Neural progenitor cell (in vitro differentiated cells): ENCODE measurements around the gene DRC1. TPM values are rescaled to one million over a fixed set of nuclear protein-coding genes. Genes with fewer than 3 reads are reported as not detected.

Experiments used
- DNase-seq: peaks from one replicate; pipeline ENCODE4 v3.0.0-alpha.2; 2016; ENCODE audit warnings: low spot score
- H2AFZ ChIP-seq: fragments of 200-600 bp; sonication (generic); replicated peaks from 2 replicates; pipeline ENCODE4 v1.6.1; 2016; ENCODE audit warnings: antibody characterized with exemption
- H3F3A ChIP-seq: fragments of 200-600 bp; sonication (generic); 2 replicates; pipeline ENCODE4 v1.6.1; 2016; ENCODE audit warnings: antibody characterized with exemption, low read depth
- H3K27ac ChIP-seq: fragments of 200-600 bp; sonication (generic); 2 replicates; pipeline ENCODE4 v1.5.1; 2016; ENCODE audit warnings: mild to moderate bottlenecking
- H3K27me3 ChIP-seq: fragments of 200-600 bp; sonication (generic); 2 replicates; pipeline ENCODE4 v1.6.1; 2016; ENCODE audit warnings: mild to moderate bottlenecking, moderate library complexity
- H3K36me3 ChIP-seq: fragments of 200-600 bp; sonication (generic); 2 replicates; pipeline ENCODE4 v1.5.1; 2016
- H3K4me1 ChIP-seq: fragments of 200-600 bp; sonication (generic); 2 replicates; pipeline ENCODE4 v1.6.1; 2016; ENCODE audit warnings: mixed run types
- H3K4me2 ChIP-seq: fragments of 200-600 bp; sonication (generic); 2 replicates; pipeline ENCODE4 v1.6.1; 2016
- H3K4me3 ChIP-seq: fragments of 200-600 bp; sonication (generic); 2 replicates; pipeline ENCODE4 v1.5.1; 2016
- H3K79me2 ChIP-seq: fragments of 200-600 bp; sonication (generic); 2 replicates; pipeline ENCODE4 v1.6.1; 2016; ENCODE audit warnings: low read depth
- H3K9ac ChIP-seq: fragments of 200-600 bp; sonication (generic); 2 replicates; pipeline ENCODE4 v1.6.1; 2016
- H3K9me3 ChIP-seq: fragments of 200-600 bp; sonication (generic); 2 replicates; pipeline ENCODE4 v1.5.1; 2016; ENCODE audit warnings: low read depth
- H4K20me1 ChIP-seq: fragments of 200-600 bp; sonication (generic); 2 replicates; pipeline ENCODE4 v1.6.1; 2016; ENCODE audit warnings: low read depth
- H3K27ac Mint-ChIP-seq: 3 replicates; pipeline ENCODE4 v1.8.0; 2021; ENCODE audit warnings: mixed read lengths
- H3K27me3 Mint-ChIP-seq: 2 replicates; pipeline ENCODE4 v1.8.0; 2022; ENCODE audit warnings: low read depth, mild to moderate bottlenecking, inconsistent platforms, moderate library complexity, mixed read lengths; ENCODE audit not compliant: insufficient read depth
- H3K36me3 Mint-ChIP-seq: 3 replicates; pipeline ENCODE4 v1.8.0; 2021; ENCODE audit warnings: mixed read lengths
- H3K4me1 Mint-ChIP-seq: 3 replicates; pipeline ENCODE4 v1.8.0; 2021; ENCODE audit warnings: mixed read lengths
- H3K4me3 Mint-ChIP-seq: 3 replicates; pipeline ENCODE4 v1.8.0; 2021; ENCODE audit warnings: mild to moderate bottlenecking, moderate library complexity, mixed read lengths
- H3K9me3 Mint-ChIP-seq: 3 replicates; pipeline ENCODE4 v1.8.0; 2020; ENCODE audit warnings: mixed read lengths
- CTCF ChIP-seq: fragments of 200-600 bp; sonication (generic); IDR thresholded peaks from 2 replicates; pipeline ENCODE4 v1.5.1; 2017; ENCODE audit warnings: antibody characterized with exemption, mild to moderate bottlenecking
- EZH2 ChIP-seq: fragments of 200-600 bp; sonication (generic); IDR thresholded peaks from 2 replicates; pipeline ENCODE4 v1.6.1; 2017; ENCODE audit warnings: antibody characterized with exemption, mild to moderate bottlenecking, moderate library complexity
- EZH2phosphoT487 ChIP-seq: fragments of 200-600 bp; sonication (generic); IDR thresholded peaks from 2 replicates; pipeline ENCODE4 v1.6.1; 2017; ENCODE audit warnings: antibody characterized with exemption
- total RNA-seq: library from RNA; depleted of rRNA; stranded (reverse); fragments of >200 nt; gene quantifications from 2 replicates; pipeline ENCODE4 v1.2.3, GENCODE V29; 2015; ENCODE audit warnings: low replicate concordance

Gene DRC1
- total RNA-seq, 1 donor from 2014 or later, result not detected

GRCh38 chr2:26438526-26438925 is 36.8 kb downstream of the DRC1 start:
- DNase-seq, result no peak
- no peaks in the 10 kb centered on the region for H3K36me3 ChIP-seq
- H3K27ac Mint-ChIP-seq, result no peak overlapping the region
- no peak overlapping the region for H3K4me3 Mint-ChIP-seq
- H3K9me3 Mint-ChIP-seq, result peaks cover 2% of the 10 kb centered on the region
- no peak overlapping the region for H3K4me2 ChIP-seq
- no peaks in the 10 kb centered on the region for H4K20me1 ChIP-seq
- no peak overlapping the region for H3K27ac ChIP-seq
- no peaks in the 10 kb centered on the region for H3F3A ChIP-seq
- H3K36me3 Mint-ChIP-seq, result peaks cover 5% of the 10 kb centered on the region
- TF ChIP-seq EZH2 (no peak), EZH2phosphoT487 (no peak), CTCF (no peak)
- no peaks in the 10 kb centered on the region for H3K27me3 ChIP-seq
- no peak overlapping the region for H3K4me3 ChIP-seq
- H3K27me3 Mint-ChIP-seq, result peaks cover 5% of the 10 kb centered on the region
- no peaks in the 10 kb centered on the region for H3K79me2 ChIP-seq
- H3K4me1 ChIP-seq, result peaks cover 6% of the 10 kb centered on the region
- H2AFZ ChIP-seq, result no peak overlapping the region
- no peak overlapping the region for H3K9ac ChIP-seq
- no peaks in the 10 kb centered on the region for H3K9me3 ChIP-seq
- peaks cover 12% of the 10 kb centered on the region for H3K4me1 Mint-ChIP-seq

- Mint-ChIP-seq H3K4me1 (peaks cover 12% of the 10 kb centered on the region), H3K9me3 (peaks cover 2% of the 10 kb centered on the region), H3K36me3 (peaks cover 1% of the 10 kb centered on the region), H3K27ac (no peak overlapping the region), H3K27me3 (peaks cover 5% of the 10 kb centered on the region), H3K4me3 (no peak overlapping the region)
- H3K9ac ChIP-seq, result no peak overlapping the region
- no peaks in the 10 kb centered on the region for H3F3A ChIP-seq
- H3K27me3 ChIP-seq, result no peaks in the 10 kb centered on the region
- H3K79me2 ChIP-seq, result no peaks in the 10 kb centered on the region
- no peaks in the 10 kb centered on the region for H3K9me3 ChIP-seq
- no peak overlapping the region for H2AFZ ChIP-seq
- H3K27ac ChIP-seq, result no peak overlapping the region
- no peaks in the 10 kb centered on the region for H4K20me1 ChIP-seq
- TF ChIP-seq CTCF (no peak), EZH2phosphoT487 (no peak), EZH2 (no peak)
- DNase-seq, result no peak
- H3K36me3 ChIP-seq, result no peaks in the 10 kb centered on the region
- no peak overlapping the region for H3K4me3 ChIP-seq
- H3K4me2 ChIP-seq, result no peak overlapping the region
- peaks cover 6% of the 10 kb centered on the region for H3K4me1 ChIP-seq
Measured at GRCh38 chr2:26438926-26439325, 37.2 kb downstream of the DRC1 start.

GRCh38 chr2:26442301-26442700 is 40.6 kb downstream of the DRC1 start:
- peaks cover 12% of the 10 kb centered on the region for H3K4me1 Mint-ChIP-seq
- Histone ChIP-seq H3K4me3 (no peak overlapping the region), H3K4me1 (peaks cover 6% of the 10 kb centered on the region), H3K9me3 (no peaks in the 10 kb centered on the region), H3K36me3 (no peaks in the 10 kb centered on the region), H3F3A (no peaks in the 10 kb centered on the region), H3K4me2 (no peak overlapping the region), H3K27me3 (no peaks in the 10 kb centered on the region), H3K79me2 (no peaks in the 10 kb centered on the region), H4K20me1 (no peaks in the 10 kb centered on the region), H2AFZ (no peak overlapping the region), H3K9ac (no peak overlapping the region), H3K27ac (no peak overlapping the region)
- no peak overlapping the region for H3K27ac Mint-ChIP-seq
- no peaks in the 10 kb centered on the region for H3K9me3 Mint-ChIP-seq
- H3K36me3 Mint-ChIP-seq, result peaks cover 4% of the 10 kb centered on the region
- no peaks in the 10 kb centered on the region for H3K27me3 Mint-ChIP-seq
- DNase-seq, result no peak
- H3K4me3 Mint-ChIP-seq, result no peak overlapping the region
- TF ChIP-seq EZH2 (no peak), EZH2phosphoT487 (no peak), CTCF (no peak)
